Mucosa of rectum (tissue), 2 donors: ENCODE results near the gene PRKCH.
"Not testable (repeated sequence)": the region's sequence is repeated elsewhere in the genome, so short reads cannot be mapped to it uniquely, and the experiment has no call there.

Experiments
- H3K27ac ChIP-seq, 2 donors: one replicate each; pipeline ENCODE4 v1.7.0; 2013; ENCODE audit warnings: inconsistent platforms in 2 of 2, low read depth in 2 of 2, low read length in 2 of 2
- H3K27me3 ChIP-seq, 2 donors: one replicate each; pipeline ENCODE4 v1.7.0; 2013; ENCODE audit warnings: low read length in 2 of 2; ENCODE audit not compliant: control insufficient read depth in 2 of 2, insufficient read depth in 2 of 2
- H3K36me3 ChIP-seq, 2 donors: one replicate each; pipeline ENCODE4 v1.7.0; 2013; ENCODE audit warnings: low read length in 2 of 2; ENCODE audit not compliant: control insufficient read depth in 2 of 2, insufficient read depth in 2 of 2
- H3K4me1 ChIP-seq, 2 donors: one replicate each; pipeline ENCODE4 v1.7.0; 2013; ENCODE audit warnings: low read length in 2 of 2, mild to moderate bottlenecking in 1 of 2; ENCODE audit not compliant: control insufficient read depth in 2 of 2, insufficient read depth in 2 of 2
- H3K4me3 ChIP-seq, 2 donors: one replicate each; pipeline ENCODE4 v1.7.0; 2013; ENCODE audit warnings: low read length in 2 of 2
- H3K9ac ChIP-seq, 2 donors: one replicate each; pipeline ENCODE4 v1.7.0; 2013; ENCODE audit warnings: low read length in 2 of 2, low read depth in 1 of 2, mild to moderate bottlenecking in 1 of 2
- H3K9me3 ChIP-seq, 2 donors: one replicate each; pipeline ENCODE4 v1.7.0; 2013; ENCODE audit warnings: low read length in 2 of 2; ENCODE audit not compliant: control insufficient read depth in 2 of 2
- donor health status: healthy.
- donor health status: Normal muscosa, but diverticular disease.

Gene PRKCH

GRCh38 chr14:61527325-61528100 lies 206.1 kb downstream of the PRKCH start:
- Histone ChIP-seq H3K4me1 (peaks cover 29 to 59% of the 10 kb centered on the region in 2 donors), H3K36me3 (no peaks in the 10 kb centered on the region), H3K4me3 (no peak overlapping the region), H3K27me3 (no peaks in the 10 kb centered on the region), H3K9ac (peak overlapping the region in 1 of 2 donors; percentile 24), H3K27ac (peak overlapping the region; percentile 54 to 66), H3K9me3 (no peaks in the 10 kb centered on the region)

- Histone ChIP-seq H3K9me3 (no peaks in the 10 kb centered on the region), H3K9ac (no peak overlapping the region), H3K4me3 (no peak overlapping the region), H3K27me3 (no peaks in the 10 kb centered on the region), H3K4me1 (peaks cover 38 to 69% of the 10 kb centered on the region in 2 donors), H3K27ac (no peak overlapping the region), H3K36me3 (no peaks in the 10 kb centered on the region)
These were observed 207.2 kb downstream of the PRKCH start for GRCh38 chr14:61528591-61529021.

GRCh38 chr14:61529360-61529759 lies 208.0 kb downstream of the PRKCH start:
- not testable (repeated sequence) for H3K9ac ChIP-seq, H3K27ac ChIP-seq, H3K27me3 ChIP-seq, H3K36me3 ChIP-seq, H3K4me3 ChIP-seq, H3K9me3 ChIP-seq
- peaks cover 45 to 71% of the 10 kb centered on the region in 2 donors for H3K4me1 ChIP-seq

- no peaks in the 10 kb centered on the region for H3K27me3 ChIP-seq
- H3K4me3 ChIP-seq: no peak overlapping the region
- no peak overlapping the region for H3K9ac ChIP-seq
- H3K27ac ChIP-seq: peak overlapping the region; percentile 74 to 79
- no peaks in the 10 kb centered on the region for H3K36me3 ChIP-seq
- no peaks in the 10 kb centered on the region for H3K9me3 ChIP-seq
- peaks cover 45 to 70% of the 10 kb centered on the region in 2 donors for H3K4me1 ChIP-seq
These were observed 208.9 kb downstream of the PRKCH start for GRCh38 chr14:61530296-61530695.

GRCh38 chr14:61530896-61531295 lies 209.5 kb downstream of the PRKCH start:
- no peaks in the 10 kb centered on the region for H3K36me3 ChIP-seq
- no peaks in the 10 kb centered on the region for H3K27me3 ChIP-seq
- H3K4me1 ChIP-seq: peaks cover 44 to 64% of the 10 kb centered on the region in 2 donors
- H3K9me3 ChIP-seq: no peaks in the 10 kb centered on the region
- H3K4me3 ChIP-seq: no peak overlapping the region
- peak overlapping the region; percentile 74 to 79 for H3K27ac ChIP-seq
- peak overlapping the region in 1 of 2 donors; percentile 26 for H3K9ac ChIP-seq

- Histone ChIP-seq H3K36me3 (no peaks in the 10 kb centered on the region), H3K4me3 (no peak overlapping the region), H3K27me3 (no peaks in the 10 kb centered on the region), H3K9ac (peak overlapping the region in 1 of 2 donors; percentile 26), H3K4me1 (peaks cover 44 to 58% of the 10 kb centered on the region in 2 donors), H3K27ac (peak overlapping the region; percentile 74 to 79), H3K9me3 (no peaks in the 10 kb centered on the region)
These were observed 210.2 kb downstream of the PRKCH start for GRCh38 chr14:61531465-61532122.

- no peak overlapping the region for H3K4me3 ChIP-seq
- H3K9ac ChIP-seq: no peak overlapping the region
- H3K4me1 ChIP-seq: peaks cover 44 to 58% of the 10 kb centered on the region in 2 donors
- H3K9me3 ChIP-seq: no peaks in the 10 kb centered on the region
- H3K27me3 ChIP-seq: no peaks in the 10 kb centered on the region
- H3K27ac ChIP-seq: peak overlapping the region; percentile 74 to 79
- no peaks in the 10 kb centered on the region for H3K36me3 ChIP-seq
These were observed 210.7 kb downstream of the PRKCH start for GRCh38 chr14:61532123-61532505.

GRCh38 chr14:61532763-61533162 lies 211.4 kb downstream of the PRKCH start:
- peak overlapping the region; percentile 46 to 79 for H3K27ac ChIP-seq
- H3K9me3 ChIP-seq: no peaks in the 10 kb centered on the region
- no peak overlapping the region for H3K4me3 ChIP-seq
- no peaks in the 10 kb centered on the region for H3K27me3 ChIP-seq
- no peak overlapping the region for H3K9ac ChIP-seq
- H3K36me3 ChIP-seq: no peaks in the 10 kb centered on the region
- peaks cover 42 to 58% of the 10 kb centered on the region in 2 donors for H3K4me1 ChIP-seq

GRCh38 chr14:61533513-61534255 lies 212.3 kb downstream of the PRKCH start:
- no peak overlapping the region for H3K9ac ChIP-seq
- H3K27ac ChIP-seq: peak overlapping the region; percentile 56 to 76
- H3K9me3 ChIP-seq: no peaks in the 10 kb centered on the region
- no peaks in the 10 kb centered on the region for H3K36me3 ChIP-seq
- H3K27me3 ChIP-seq: no peaks in the 10 kb centered on the region
- H3K4me1 ChIP-seq: peaks cover 46 to 63% of the 10 kb centered on the region in 2 donors
- H3K4me3 ChIP-seq: no peak overlapping the region

- H3K9me3 ChIP-seq: no peaks in the 10 kb centered on the region
- no peaks in the 10 kb centered on the region for H3K36me3 ChIP-seq
- H3K4me3 ChIP-seq: no peak overlapping the region
- H3K9ac ChIP-seq: no peak overlapping the region
- no peaks in the 10 kb centered on the region for H3K27me3 ChIP-seq
- H3K4me1 ChIP-seq: peaks cover 46 to 69% of the 10 kb centered on the region in 2 donors
- H3K27ac ChIP-seq: no peak overlapping the region
These were observed 213.7 kb downstream of the PRKCH start for GRCh38 chr14:61535032-61535431.
